A549 (cell line): ENCODE data around the gene CRADD. TPM values are rescaled to one million over a fixed set of nuclear protein-coding genes. Genes with fewer than 3 reads are reported as not detected.
A peak's percentile ranks its signal among the peaks of the same experiment; 100 is the strongest.

ENCODE experiments used
- ATAC-seq, 2 experiments: fragments of 200-7000 bp in 1 of 2; fragments of >200 bp in 1 of 2; cut with Nextera tagmentation in 1 of 2; cut with Tn5 transposase in 1 of 2; 3 replicates each; pipeline versions ENCODE4 v1.8.0 to v1.9.1; 2018 to 2020; ENCODE audit warnings: mild to moderate bottlenecking in 1 of 2, moderate library complexity in 1 of 2
- CTCF ChIA-PET: fragments of 300-600 bp; sonication (Branson Sonifier 250); formaldehyde crosslinking; extraction: SDS; loops from one replicate; lab custom pipeline; 2021; ENCODE audit warnings: antibody characterized with exemption, inconsistent platforms; lab: Yijun Ruan, JAX
- POLR2A ChIA-PET: fragments of 350-600 bp; formaldehyde crosslinking; extraction: SDS; loops from one replicate; lab custom pipeline; 2021; ENCODE audit warnings: antibody characterized with exemption, inconsistent platforms; lab: Yijun Ruan, JAX
- DNase-seq, 2 experiments: peaks; one replicate each; pipeline versions ENCODE4 v3.0.0 to v3.0.0-alpha.2; 2011 to 2016; ENCODE audit warnings: low read depth in 1 of 2, low spot score in 1 of 2
- FAIRE-seq: peaks from 2 replicates; lab custom pipeline; 2011; peaks lifted over from hg19 to GRCh38; lab: Jason Lieb, UNC
- H3K27ac ChIP-seq, 2 experiments: fragments of >200 bp; sonication (Bioruptor Twin); formaldehyde crosslinking; 3 replicates each; pipeline ENCODE4 v1.5.1; 2016 to 2017
- H3K4me1 ChIP-seq: fragments of >200 bp; sonication (Bioruptor Twin); formaldehyde crosslinking; 3 replicates; pipeline ENCODE4 v1.6.1; 2016
- H3K4me2 ChIP-seq: fragments of >200 bp; sonication (Bioruptor Twin); formaldehyde crosslinking; 3 replicates; pipeline ENCODE4 v1.6.1; 2016
- H3K4me3 ChIP-seq: fragments of >200 bp; sonication (Bioruptor Twin); formaldehyde crosslinking; 3 replicates; pipeline ENCODE4 v1.5.1; 2016
- H3K9me3 ChIP-seq: fragments of >200 bp; sonication (Bioruptor Twin); formaldehyde crosslinking; 3 replicates; pipeline ENCODE4 v1.6.1; 2016
- BHLHE40 ChIP-seq: IDR thresholded peaks from 2 replicates; pipeline ENCODE4 v1.6.1; 2012; ENCODE audit warnings: low read depth, low read length, inconsistent platforms
- CEBPB ChIP-seq, 2 experiments: fragments of >200 bp in 1 of 2; sonication (Bioruptor Twin) in 1 of 2; formaldehyde crosslinking in 1 of 2; IDR thresholded peaks; 2 replicates each; pipeline ENCODE4 v1.6.1; 2012 to 2016
- CHD2 ChIP-seq: fragments of 150-350 bp; IDR thresholded peaks from 2 replicates; pipeline ENCODE4 v1.6.1; 2014; ENCODE audit warnings: low read length; ENCODE audit not compliant: partially characterized antibody
- EHF ChIP-seq: fragments of 250-450 bp; sonication (Bioruptor Pico); IDR thresholded peaks from 2 replicates; pipeline ENCODE4 v1.5.0; 2020; ENCODE audit warnings: mild to moderate bottlenecking
- FOSL2 ChIP-seq, 2 experiments: fragments of 450-650 bp in 1 of 2; fragments of >200 bp in 1 of 2; sonication (Bioruptor Twin) in 1 of 2; formaldehyde crosslinking; IDR thresholded peaks; 2 replicates each; pipeline versions ENCODE4 v1.5.0 to v1.6.1; 2016 to 2020; ENCODE audit warnings: mild to moderate bottlenecking in 1 of 2, moderate library complexity in 1 of 2
- FOXS1 ChIP-seq: fragments of 250-450 bp; sonication (Bioruptor Pico); IDR thresholded peaks from 2 replicates; pipeline ENCODE4 v1.5.0; 2020; ENCODE audit warnings: mild to moderate bottlenecking, moderate library complexity
- GATA3 ChIP-seq: IDR thresholded peaks from 2 replicates; pipeline ENCODE4 v1.6.1; 2012; ENCODE audit warnings: borderline replicate concordance
- HDAC2 ChIP-seq: fragments of 200-600 bp; sonication (generic); IDR thresholded peaks from 2 replicates; pipeline ENCODE4 v1.6.1; 2016
- HOXA7 ChIP-seq: fragments of 250-450 bp; sonication (Bioruptor Pico); IDR thresholded peaks from 2 replicates; pipeline ENCODE4 v1.5.0; 2020; ENCODE audit warnings: mild to moderate bottlenecking, moderate library complexity
- HOXB13 ChIP-seq: fragments of 250-450 bp; sonication (Bioruptor Pico); IDR thresholded peaks from 2 replicates; pipeline ENCODE4 v1.5.0; 2020; ENCODE audit warnings: low read depth, mild to moderate bottlenecking, moderate library complexity
- MAZ ChIP-seq: fragments of 150-350 bp; IDR thresholded peaks from 2 replicates; pipeline ENCODE4 v1.6.1; 2014; ENCODE audit warnings: antibody characterized with exemption, low read depth, low read length, borderline replicate concordance
- POLR2A ChIP-seq: IDR thresholded peaks from 2 replicates; pipeline ENCODE4 v1.6.1; 2012; ENCODE audit warnings: mild to moderate bottlenecking, low read length
- POLR2AphosphoS2 ChIP-seq: conservative IDR thresholded peaks from 2 replicates; pipeline ENCODE4 v1.6.1; 2012; ENCODE audit warnings: low read length, improper control_type of control experiment, inconsistent platforms
- ZFP36 ChIP-seq: fragments of 450-650 bp; IDR thresholded peaks from 2 replicates; pipeline ENCODE4 v1.6.1; 2014; ENCODE audit warnings: borderline replicate concordance; ENCODE audit not compliant: partially characterized antibody
- ZSCAN20 ChIP-seq: fragments of 250-450 bp; sonication (Bioruptor Pico); IDR thresholded peaks from 2 replicates; pipeline ENCODE4 v1.8.0; 2022; ENCODE audit warnings: mild to moderate bottlenecking, moderate library complexity
- WGBS: methylation state at CpG from one replicate; pipeline ENCODE4 v1.1.6; 2017; ENCODE audit errors: missing lambda C conversion rate; 5-methylcytosine and 5-hydroxymethylcytosine counted together
- polyA plus RNA-seq, 4 experiments: library from polyadenylated mRNA; depleted of rRNA in 3 of 4; stranded (reverse); fragments of >200 nt; fragmentation: RNase III in 1 of 4; extraction: RNeasy Plus Mini Kit Qiagen cat#74134 plus additional on column Dnase treatment in 1 of 4; gene quantifications; 2 replicates in 3 of 4; 3 replicates in 1 of 4; pipeline ENCODE4 v1.2.3, GENCODE V29; 2011 to 2017
- TF ChIP-seq, protein P1 (sequence below): fragments of >200 bp; sonication (Bioruptor Twin); formaldehyde crosslinking; IDR thresholded peaks from 2 replicates; pipeline ENCODE4 v1.6.1; 2016
- TF ChIP-seq, protein P2 (sequence below): fragments of >200 bp; sonication (Bioruptor Twin); formaldehyde crosslinking; IDR thresholded peaks from 3 replicates; pipeline ENCODE4 v1.5.1; 2016

CRADD gene
- polyA plus RNA-seq, 2 of the 4 experiments (the other 2 are of a cell fraction): 13.2 to 23.0 TPM

- no peak for ATAC-seq
- WGBS: 60% methylated on average over 2 of the region's 2 CpGs
- Histone ChIP-seq H3K9me3 (no peaks in the 10 kb centered on the region), H3K27ac (no peak overlapping the region; a peak in 1 of 6 replicates), H3K4me1 (0 out of 3 replicates have a peak, but pooled peaks cover 4% of the 10 kb centered on the region), H3K4me3 (no peak overlapping the region), H3K4me2 (peak overlapping the region; percentile 15; the same call in 1 of the 3 replicates)
- CTCF ChIA-PET: no interaction called here
- POLR2A ChIA-PET: no interaction called here
- FAIRE-seq: no peak
- TF ChIP-seq ZFP36 (no peak), POLR2A (no peak), FOXS1 (CRISPR knock-in tag) (no peak), CHD2 (no peak), GATA3 (no peak), MAZ (no peak)
- TF ChIP-seq, protein P1, sequence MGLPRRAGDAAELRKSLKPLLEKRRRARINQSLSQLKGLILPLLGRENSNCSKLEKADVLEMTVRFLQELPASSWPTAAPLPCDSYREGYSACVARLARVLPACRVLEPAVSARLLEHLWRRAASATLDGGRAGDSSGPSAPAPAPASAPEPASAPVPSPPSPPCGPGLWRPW: no peak
- no peak for DNase-seq
These were observed 231.1 kb downstream of the CRADD start for GRCh38 chr12:93908264-93908663.

GRCh38 chr12:93908846-93909567 is 231.8 kb downstream of the CRADD start:
- 67% methylated on average over 12 of the region's 12 CpGs for WGBS
- Histone ChIP-seq H3K4me1 (0 out of 3 replicates have a peak, but pooled peaks cover 4% of the 10 kb centered on the region), H3K27ac (peak overlapping the region; percentile 12 to 14; a peak in 2 of 6 replicates), H3K9me3 (no peaks in the 10 kb centered on the region), H3K4me2 (peak overlapping the region; percentile 15; the same call in 1 of the 3 replicates)
- ATAC-seq: peak in 1 of 2 experiments; percentile 85; a peak in 4 of 6 replicates
- TF ChIP-seq BHLHE40 (no peak), ZSCAN20 (CRISPR knock-in tag) (no peak), FOSL2 (IDR thresholded peaks at IDR 0.05) (no peak), FOSL2 (CRISPR knock-in tag; IDR thresholded peaks at IDR 0.05) (no peak), POLR2AphosphoS2 (no peak), CEBPB (IDR thresholded peaks at IDR 0.05) (0 out of 4 replicates have a peak, but pooled peaks of 1 of the 2 experiments have one; percentile 13), HOXA7 (CRISPR knock-in tag) (no peak), HDAC2 (no peak)
- TF ChIP-seq, all 56 proteins: peak for 1
- ChIA-PET POLR2A (no interaction called here), CTCF (no interaction called here)
- FAIRE-seq (no peak), DNase-seq (peak in 1 of 2 experiments; percentile 56)
- no peak overlapping the region for H3K4me3 ChIP-seq

DNA sequence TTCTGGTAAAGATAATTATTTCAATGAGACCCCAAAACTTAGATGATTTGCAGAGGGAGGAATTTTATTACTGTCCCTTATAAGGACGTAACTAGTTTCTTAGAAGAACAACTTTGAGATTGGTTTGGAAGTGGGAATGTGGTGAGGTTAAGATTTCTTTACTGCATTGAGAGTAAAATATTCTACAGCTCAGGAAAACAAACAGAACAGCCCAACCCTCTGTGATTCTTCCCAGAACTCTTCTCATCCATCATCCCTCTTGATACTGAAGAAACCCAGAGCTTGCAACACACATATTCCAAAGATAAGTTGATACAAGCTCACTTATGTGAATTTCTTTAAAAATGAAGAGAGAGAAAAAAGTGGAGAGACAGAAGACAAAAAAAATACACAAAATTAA is 234.2 kb downstream of the CRADD start:
- DNase-seq: no peak
- no peak overlapping the region for H3K27ac ChIP-seq
- ATAC-seq: no peak
- 0 out of 3 replicates have a peak, but pooled peaks cover 4% of the 10 kb centered on the region for H3K4me1 ChIP-seq
- no peaks in the 10 kb centered on the region for H3K9me3 ChIP-seq
- ChIA-PET CTCF (no interaction called here), POLR2A (no interaction called here)
- 81% methylated on average over 1 of the region's 1 CpG for WGBS
- TF ChIP-seq EHF (no peak), CHD2 (no peak), HOXB13 (CRISPR knock-in tag) (no peak)
- TF ChIP-seq, protein P2, sequence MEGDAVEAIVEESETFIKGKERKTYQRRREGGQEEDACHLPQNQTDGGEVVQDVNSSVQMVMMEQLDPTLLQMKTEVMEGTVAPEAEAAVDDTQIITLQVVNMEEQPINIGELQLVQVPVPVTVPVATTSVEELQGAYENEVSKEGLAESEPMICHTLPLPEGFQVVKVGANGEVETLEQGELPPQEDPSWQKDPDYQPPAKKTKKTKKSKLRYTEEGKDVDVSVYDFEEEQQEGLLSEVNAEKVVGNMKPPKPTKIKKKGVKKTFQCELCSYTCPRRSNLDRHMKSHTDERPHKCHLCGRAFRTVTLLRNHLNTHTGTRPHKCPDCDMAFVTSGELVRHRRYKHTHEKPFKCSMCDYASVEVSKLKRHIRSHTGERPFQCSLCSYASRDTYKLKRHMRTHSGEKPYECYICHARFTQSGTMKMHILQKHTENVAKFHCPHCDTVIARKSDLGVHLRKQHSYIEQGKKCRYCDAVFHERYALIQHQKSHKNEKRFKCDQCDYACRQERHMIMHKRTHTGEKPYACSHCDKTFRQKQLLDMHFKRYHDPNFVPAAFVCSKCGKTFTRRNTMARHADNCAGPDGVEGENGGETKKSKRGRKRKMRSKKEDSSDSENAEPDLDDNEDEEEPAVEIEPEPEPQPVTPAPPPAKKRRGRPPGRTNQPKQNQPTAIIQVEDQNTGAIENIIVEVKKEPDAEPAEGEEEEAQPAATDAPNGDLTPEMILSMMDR: no peak
- no peak for FAIRE-seq
- no peak overlapping the region for H3K4me3 ChIP-seq
- no peak overlapping the region for H3K4me2 ChIP-seq
